BE2C (cell line): ENCODE data around the gene PSMD13.

Experiments
- DNase-seq: peaks from one replicate; pipeline ENCODE4 v3.0.0-alpha.2; 2020
- H3K27me3 ChIP-seq: fragments of 250-450 bp; sonication (Bioruptor Pico); 2 replicates; pipeline ENCODE4 v1.5.1; 2020; ENCODE audit warnings: mild to moderate bottlenecking
- H3K36me3 ChIP-seq: fragments of 250-450 bp; sonication (Bioruptor Pico); 2 replicates; pipeline ENCODE4 v1.5.1; 2020; ENCODE audit warnings: mild to moderate bottlenecking
- H3K4me1 ChIP-seq: fragments of 250-450 bp; sonication (Bioruptor Pico); 2 replicates; pipeline ENCODE4 v1.5.1; 2020
- H3K4me3 ChIP-seq: 2 replicates; pipeline ENCODE4 v1.5.1; 2011; ENCODE audit warnings: low read depth, low read length
- H3K9me3 ChIP-seq: fragments of 250-450 bp; sonication (Bioruptor Pico); 2 replicates; pipeline ENCODE4 v1.5.1; 2020
- CTCF ChIP-seq: IDR thresholded peaks from 2 replicates; pipeline ENCODE4 v1.5.1; 2012; ENCODE audit warnings: mild to moderate bottlenecking, low read depth, low read length

PSMD13 gene

DNA sequence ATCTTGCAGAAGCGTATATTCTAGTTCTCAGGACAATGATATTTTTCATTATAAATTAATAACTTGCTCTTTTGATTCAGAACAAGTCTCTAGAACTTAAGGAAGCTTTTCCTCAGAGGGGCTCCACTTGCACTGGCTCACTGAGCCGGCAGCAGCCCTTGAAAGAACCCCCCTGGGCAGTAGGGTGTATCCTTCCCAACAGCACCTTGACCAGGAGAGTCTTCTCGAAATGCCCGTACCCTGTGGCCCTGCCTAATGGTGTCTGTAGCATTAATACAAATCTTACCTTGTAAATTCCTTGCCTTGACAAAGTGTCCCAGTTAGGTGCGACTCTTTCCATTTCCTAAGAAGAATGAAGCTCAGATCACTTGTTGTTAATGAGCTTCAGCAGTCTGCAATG is 13.5 kb downstream of the PSMD13 start:
- no peak for TF ChIP-seq CTCF
- no peaks in the 10 kb centered on the region for H3K27me3 ChIP-seq
- DNase-seq = no peak
- H3K36me3 ChIP-seq = peaks cover 17% of the 10 kb centered on the region
- no peak overlapping the region for H3K4me3 ChIP-seq
- H3K4me1 ChIP-seq = no peaks in the 10 kb centered on the region
- no peaks in the 10 kb centered on the region for H3K9me3 ChIP-seq

DNA sequence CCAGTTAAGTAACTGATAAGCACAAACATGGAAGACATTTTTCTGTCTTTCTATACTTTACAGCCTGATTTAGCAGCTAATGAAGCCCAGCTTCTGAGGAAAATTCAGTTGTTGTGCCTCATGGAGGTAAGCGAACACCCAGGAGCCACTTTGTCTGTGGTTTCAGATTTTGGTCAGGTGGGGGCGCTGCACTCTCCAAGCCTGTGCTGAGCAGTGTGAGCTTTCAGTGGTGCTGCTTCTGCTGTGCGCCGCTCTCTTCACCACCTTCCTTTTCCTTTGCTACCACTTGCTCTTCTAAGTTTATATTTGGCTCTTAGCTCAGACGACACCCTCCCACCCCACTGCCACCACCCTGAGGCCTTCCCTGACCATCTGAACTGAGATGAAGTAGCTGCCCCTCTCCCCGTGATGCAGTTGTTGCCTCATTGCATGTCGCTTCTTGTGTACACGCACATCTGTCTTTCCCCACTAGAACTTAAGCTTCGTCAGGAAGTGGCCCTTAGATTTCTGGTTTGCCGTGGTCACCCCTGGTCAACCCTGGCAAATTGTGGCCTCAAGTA is 14.0 kb downstream of the PSMD13 start:
- TF ChIP-seq CTCF = peak; percentile 55
- no peaks in the 10 kb centered on the region for H3K27me3 ChIP-seq
- no peaks in the 10 kb centered on the region for H3K9me3 ChIP-seq
- H3K36me3 ChIP-seq = peaks cover 15% of the 10 kb centered on the region
- no peak overlapping the region for H3K4me3 ChIP-seq
- peak; percentile 33 for DNase-seq
- H3K4me1 ChIP-seq = no peaks in the 10 kb centered on the region

DNA sequence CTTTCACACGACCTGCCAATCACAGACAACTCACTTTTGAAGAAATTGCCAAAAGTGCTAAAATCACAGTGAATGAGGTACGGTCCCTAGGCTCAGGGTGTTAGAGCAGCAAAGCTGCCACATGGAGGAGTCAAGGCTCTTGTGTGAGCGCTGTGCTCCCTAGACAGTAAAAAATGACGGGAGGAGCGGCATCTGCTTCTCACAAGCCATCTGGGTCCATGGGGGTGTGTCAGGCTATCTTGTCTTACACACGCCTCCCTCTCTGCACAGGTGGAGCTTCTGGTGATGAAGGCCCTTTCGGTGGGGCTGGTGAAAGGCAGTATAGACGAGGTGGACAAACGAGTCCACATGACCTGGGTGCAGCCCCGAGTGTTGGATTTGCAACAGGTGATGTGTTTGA is 14.8 kb downstream of the PSMD13 start:
- no peaks in the 10 kb centered on the region for H3K27me3 ChIP-seq
- DNase-seq = no peak
- H3K4me3 ChIP-seq = no peak overlapping the region
- H3K4me1 ChIP-seq = no peaks in the 10 kb centered on the region
- H3K9me3 ChIP-seq = no peaks in the 10 kb centered on the region
- no peak for TF ChIP-seq CTCF
- peaks cover 15% of the 10 kb centered on the region for H3K36me3 ChIP-seq

- Histone ChIP-seq H3K27me3 (no peaks in the 10 kb centered on the region), H3K4me1 (no peaks in the 10 kb centered on the region), H3K9me3 (no peaks in the 10 kb centered on the region), H3K36me3 (peaks cover 9% of the 10 kb centered on the region), H3K4me3 (no peak overlapping the region)
- DNase-seq = no peak
- TF ChIP-seq CTCF = no peak
Observed at GRCh38 chr11:252666-253065, 15.9 kb downstream of the PSMD13 start.

DNA sequence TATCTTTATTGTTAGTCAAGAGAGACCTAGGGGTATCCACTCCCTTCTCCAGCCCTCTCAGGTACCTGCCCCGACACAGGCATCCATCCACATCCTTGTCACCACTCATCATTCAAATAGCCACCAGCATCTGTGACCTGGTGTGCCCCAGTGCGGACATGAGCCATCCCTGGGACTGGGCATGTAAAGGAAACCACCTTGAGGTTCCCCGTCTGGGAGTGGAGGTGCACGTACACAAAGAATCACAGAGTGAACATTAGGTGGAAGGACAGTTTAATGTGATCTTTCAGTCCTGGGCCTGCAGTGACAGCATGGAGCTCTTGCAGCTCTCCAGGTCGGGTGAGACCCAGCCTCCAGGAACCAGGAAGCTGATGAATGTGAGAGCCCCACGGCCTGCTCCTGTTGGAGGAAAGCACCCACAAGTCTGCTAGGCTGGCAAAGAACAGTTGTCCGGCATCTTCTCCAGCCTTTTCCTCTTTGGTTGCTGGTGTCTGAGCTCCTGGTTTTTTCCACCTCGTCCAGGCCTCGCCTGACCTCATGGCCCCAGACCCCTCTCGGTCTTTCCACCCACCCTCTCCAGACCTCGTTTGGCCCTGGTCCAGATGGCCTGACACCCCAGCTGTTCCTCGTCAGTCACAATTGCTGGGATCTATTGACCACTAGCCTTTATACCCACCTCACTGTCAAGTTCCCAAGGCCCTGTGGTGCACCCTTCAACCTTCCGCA is 16.5 kb downstream of the PSMD13 start:
- no peak overlapping the region for H3K4me3 ChIP-seq
- H3K36me3 ChIP-seq = peaks cover 8% of the 10 kb centered on the region; the same call in 1 of the 2 replicates
- no peaks in the 10 kb centered on the region for H3K4me1 ChIP-seq
- no peak for DNase-seq
- no peaks in the 10 kb centered on the region for H3K27me3 ChIP-seq
- H3K9me3 ChIP-seq = no peaks in the 10 kb centered on the region
- TF ChIP-seq CTCF = no peak

DNA sequence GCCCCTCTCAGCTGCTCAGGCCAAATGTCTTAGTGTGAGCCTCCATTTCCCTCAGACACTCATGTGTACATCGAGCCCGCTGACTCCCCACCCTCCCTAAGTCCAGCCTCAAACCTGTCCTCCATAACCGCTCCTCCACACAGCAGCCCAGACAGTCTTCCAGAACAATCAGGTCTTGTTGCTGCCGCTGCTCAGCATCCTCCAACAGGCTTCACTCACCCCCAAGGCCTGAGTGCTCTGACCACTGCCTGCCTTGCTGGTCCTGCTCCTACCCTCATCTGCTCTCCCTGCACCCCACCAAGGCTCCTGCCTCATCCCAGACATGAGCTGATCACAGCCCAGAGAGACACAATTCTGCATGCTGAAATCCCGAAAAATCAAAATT is 17.1 kb downstream of the PSMD13 start:
- no peak for DNase-seq
- TF ChIP-seq CTCF = no peak
- Histone ChIP-seq H3K36me3 (peaks cover 6% of the 10 kb centered on the region; the same call in 1 of the 2 replicates), H3K9me3 (no peaks in the 10 kb centered on the region), H3K27me3 (no peaks in the 10 kb centered on the region), H3K4me3 (no peak overlapping the region), H3K4me1 (no peaks in the 10 kb centered on the region)
